Measurements from ENCODE around the gene PMPCA. TPM values are rescaled to one million over a fixed set of nuclear protein-coding genes. Genes with fewer than 3 reads are reported as not detected.

PMPCA gene
- total and polyA plus RNA-seq, 4 donors: 27.0 to 75.6 (median 41.6) TPM

DNA sequence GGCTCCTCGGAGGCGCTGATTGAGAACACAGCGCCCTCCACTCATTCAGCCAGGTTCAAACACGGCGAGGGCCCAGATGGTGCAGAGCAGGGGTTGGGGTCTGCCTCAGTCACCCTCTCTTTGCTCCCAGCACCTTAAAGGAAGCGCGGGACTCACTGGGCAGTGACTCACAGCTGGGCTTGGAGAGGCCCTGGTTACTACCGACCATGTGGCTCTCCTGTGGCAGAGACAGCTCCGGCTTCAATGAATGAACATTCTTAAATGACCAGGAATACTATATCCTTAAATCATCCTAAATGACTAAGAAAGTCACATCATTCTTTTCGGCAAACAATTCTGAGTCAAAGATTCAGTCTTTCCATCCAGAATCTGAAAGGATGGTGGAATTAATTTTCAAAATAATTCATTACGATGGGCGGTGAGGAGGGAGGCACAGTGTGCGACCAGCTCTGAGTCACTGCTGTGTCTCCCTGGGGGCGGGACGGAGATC is 30.8 kb downstream of the PMPCA start:
- Histone ChIP-seq H3K27me3 (ENCODE audit: control insufficient read depth in 4 of 4, insufficient read depth in 4 of 4, low read length in 3 of 4) (no peaks in the 10 kb centered on the region), H3K9ac (ENCODE audit: low read depth in 1 of 2, low read length in 2 of 2) (peak overlapping the region in 1 of 2 donors; percentile 32), H3K36me3 (ENCODE audit: control insufficient read depth in 4 of 4, insufficient read depth in 3 of 4, low read depth in 1 of 4, low read length in 3 of 4) (peaks cover 17 to 46% (median 29%) of the 10 kb centered on the region in 4 donors), H3K4me3 (ENCODE audit: low read depth in 1 of 3, low read length in 3 of 3) (no peak overlapping the region), H3K4me1 (ENCODE audit: control insufficient read depth in 4 of 4, insufficient read depth in 4 of 4, low read length in 3 of 4) (peaks cover 14 to 60% (median 53%) of the 10 kb centered on the region in 4 donors), H3K27ac (ENCODE audit: low read depth in 1 of 2, low read length in 2 of 2) (peak overlapping the region; percentile 79 to 80), H3K9me3 (ENCODE audit: control insufficient read depth in 4 of 4, low read length in 3 of 4) (no peaks in the 10 kb centered on the region)
- no peak for DNase-seq (ENCODE audit: low spot score)
- WGBS: 86% methylated on average over 15 of the region's 15 CpGs
- no peak for TF ChIP-seq NR2F2 (IDR thresholded peaks at IDR 0.05)
- no peak for TF ChIP-seq EGR1 (IDR thresholded peaks at IDR 0.05; ENCODE audit: low read depth in 2 of 2)
- TF ChIP-seq GABPA (IDR thresholded peaks at IDR 0.05 in 1 of 2, conservative IDR thresholded peaks at IDR 0.05 in 1 of 2): no peak
- TF ChIP-seq, protein P1, sequence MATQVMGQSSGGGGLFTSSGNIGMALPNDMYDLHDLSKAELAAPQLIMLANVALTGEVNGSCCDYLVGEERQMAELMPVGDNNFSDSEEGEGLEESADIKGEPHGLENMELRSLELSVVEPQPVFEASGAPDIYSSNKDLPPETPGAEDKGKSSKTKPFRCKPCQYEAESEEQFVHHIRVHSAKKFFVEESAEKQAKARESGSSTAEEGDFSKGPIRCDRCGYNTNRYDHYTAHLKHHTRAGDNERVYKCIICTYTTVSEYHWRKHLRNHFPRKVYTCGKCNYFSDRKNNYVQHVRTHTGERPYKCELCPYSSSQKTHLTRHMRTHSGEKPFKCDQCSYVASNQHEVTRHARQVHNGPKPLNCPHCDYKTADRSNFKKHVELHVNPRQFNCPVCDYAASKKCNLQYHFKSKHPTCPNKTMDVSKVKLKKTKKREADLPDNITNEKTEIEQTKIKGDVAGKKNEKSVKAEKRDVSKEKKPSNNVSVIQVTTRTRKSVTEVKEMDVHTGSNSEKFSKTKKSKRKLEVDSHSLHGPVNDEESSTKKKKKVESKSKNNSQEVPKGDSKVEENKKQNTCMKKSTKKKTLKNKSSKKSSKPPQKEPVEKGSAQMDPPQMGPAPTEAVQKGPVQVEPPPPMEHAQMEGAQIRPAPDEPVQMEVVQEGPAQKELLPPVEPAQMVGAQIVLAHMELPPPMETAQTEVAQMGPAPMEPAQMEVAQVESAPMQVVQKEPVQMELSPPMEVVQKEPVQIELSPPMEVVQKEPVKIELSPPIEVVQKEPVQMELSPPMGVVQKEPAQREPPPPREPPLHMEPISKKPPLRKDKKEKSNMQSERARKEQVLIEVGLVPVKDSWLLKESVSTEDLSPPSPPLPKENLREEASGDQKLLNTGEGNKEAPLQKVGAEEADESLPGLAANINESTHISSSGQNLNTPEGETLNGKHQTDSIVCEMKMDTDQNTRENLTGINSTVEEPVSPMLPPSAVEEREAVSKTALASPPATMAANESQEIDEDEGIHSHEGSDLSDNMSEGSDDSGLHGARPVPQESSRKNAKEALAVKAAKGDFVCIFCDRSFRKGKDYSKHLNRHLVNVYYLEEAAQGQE (IDR thresholded peaks at IDR 0.05): no peak
- TF ChIP-seq YY1 (IDR thresholded peaks at IDR 0.05): no peak
- TF ChIP-seq, protein P2, sequence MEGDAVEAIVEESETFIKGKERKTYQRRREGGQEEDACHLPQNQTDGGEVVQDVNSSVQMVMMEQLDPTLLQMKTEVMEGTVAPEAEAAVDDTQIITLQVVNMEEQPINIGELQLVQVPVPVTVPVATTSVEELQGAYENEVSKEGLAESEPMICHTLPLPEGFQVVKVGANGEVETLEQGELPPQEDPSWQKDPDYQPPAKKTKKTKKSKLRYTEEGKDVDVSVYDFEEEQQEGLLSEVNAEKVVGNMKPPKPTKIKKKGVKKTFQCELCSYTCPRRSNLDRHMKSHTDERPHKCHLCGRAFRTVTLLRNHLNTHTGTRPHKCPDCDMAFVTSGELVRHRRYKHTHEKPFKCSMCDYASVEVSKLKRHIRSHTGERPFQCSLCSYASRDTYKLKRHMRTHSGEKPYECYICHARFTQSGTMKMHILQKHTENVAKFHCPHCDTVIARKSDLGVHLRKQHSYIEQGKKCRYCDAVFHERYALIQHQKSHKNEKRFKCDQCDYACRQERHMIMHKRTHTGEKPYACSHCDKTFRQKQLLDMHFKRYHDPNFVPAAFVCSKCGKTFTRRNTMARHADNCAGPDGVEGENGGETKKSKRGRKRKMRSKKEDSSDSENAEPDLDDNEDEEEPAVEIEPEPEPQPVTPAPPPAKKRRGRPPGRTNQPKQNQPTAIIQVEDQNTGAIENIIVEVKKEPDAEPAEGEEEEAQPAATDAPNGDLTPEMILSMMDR (IDR thresholded peaks at IDR 0.05; ENCODE audit: low read depth, low read length, missing input control): no peak
- no peak for TF ChIP-seq HNF4G (IDR thresholded peaks at IDR 0.05)
- no peak for TF ChIP-seq RXRA (IDR thresholded peaks at IDR 0.05)

DNA sequence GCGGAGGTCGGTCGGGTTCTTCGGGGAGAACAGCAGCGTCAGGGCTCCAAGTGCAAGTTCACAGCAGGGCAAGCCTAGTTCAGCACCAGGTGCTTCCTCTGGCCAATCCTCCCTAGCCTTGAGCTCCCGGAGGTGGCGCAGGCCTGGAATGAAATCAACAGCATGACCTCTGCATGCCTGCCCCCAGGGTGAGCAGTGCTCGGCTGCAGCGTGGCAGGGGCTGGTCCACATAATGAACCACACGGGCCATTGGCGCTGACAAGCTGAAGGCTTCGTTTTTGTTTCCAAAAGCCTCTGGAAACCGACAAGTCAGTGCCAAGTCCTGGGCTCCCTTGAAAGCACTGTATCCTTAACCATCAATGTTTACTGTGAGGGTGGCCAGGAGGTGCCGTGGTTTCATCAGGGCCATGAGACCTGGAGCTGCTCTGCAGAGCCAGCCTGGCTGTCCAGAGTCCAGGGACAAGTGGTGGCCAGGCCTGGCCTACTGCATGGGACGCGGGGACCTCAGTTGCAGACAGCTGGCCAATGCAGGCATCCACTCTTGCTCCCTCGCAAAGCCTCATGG is 31.3 kb downstream of the PMPCA start:
- H3K4me3 ChIP-seq (ENCODE audit: low read depth in 1 of 3, low read length in 3 of 3): no peak overlapping the region
- H3K9me3 ChIP-seq (ENCODE audit: control insufficient read depth in 4 of 4, low read length in 3 of 4): no peaks in the 10 kb centered on the region
- H3K27me3 ChIP-seq (ENCODE audit: control insufficient read depth in 4 of 4, insufficient read depth in 4 of 4, low read length in 3 of 4): no peaks in the 10 kb centered on the region
- WGBS: 39% methylated on average over 17 of the region's 17 CpGs
- H3K9ac ChIP-seq (ENCODE audit: low read depth in 1 of 2, low read length in 2 of 2): peak overlapping the region in 1 of 2 donors; percentile 32
- peak overlapping the region; percentile 79 to 80 for H3K27ac ChIP-seq (ENCODE audit: low read depth in 1 of 2, low read length in 2 of 2)
- DNase-seq (ENCODE audit: low spot score): no peak
- H3K36me3 ChIP-seq (ENCODE audit: control insufficient read depth in 4 of 4, insufficient read depth in 3 of 4, low read depth in 1 of 4, low read length in 3 of 4): peaks cover 20 to 51% (median 33%) of the 10 kb centered on the region in 4 donors
- H3K4me1 ChIP-seq (ENCODE audit: control insufficient read depth in 4 of 4, insufficient read depth in 4 of 4, low read length in 3 of 4): peaks cover 14 to 60% (median 52%) of the 10 kb centered on the region in 4 donors
- TF ChIP-seq, protein P3, sequence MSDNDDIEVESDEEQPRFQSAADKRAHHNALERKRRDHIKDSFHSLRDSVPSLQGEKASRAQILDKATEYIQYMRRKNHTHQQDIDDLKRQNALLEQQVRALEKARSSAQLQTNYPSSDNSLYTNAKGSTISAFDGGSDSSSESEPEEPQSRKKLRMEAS (IDR thresholded peaks at IDR 0.05): no peak
- TF ChIP-seq NR2F2 (IDR thresholded peaks at IDR 0.05) (peak; percentile 11), FOXA1 (IDR thresholded peaks at IDR 0.05) (no peak), JUND (IDR thresholded peaks at IDR 0.05) (peak in 1 of 2 donors; percentile 31), RXRA (IDR thresholded peaks at IDR 0.05) (peak; percentile 83 to 84), YY1 (IDR thresholded peaks at IDR 0.05) (peak; percentile 61), TAF1 (conservative IDR thresholded peaks at IDR 0.05) (no peak), RAD21 (IDR thresholded peaks at IDR 0.05) (peak in 1 of 2 donors; percentile 30), HNF4G (IDR thresholded peaks at IDR 0.05) (peak; percentile 75), HNF4A (conservative IDR thresholded peaks at IDR 0.05) (peak; percentile 87 to 92), SP1 (IDR thresholded peaks at IDR 0.05) (peak; percentile 89), EGR1 (IDR thresholded peaks at IDR 0.05; ENCODE audit: low read depth in 2 of 2) (peak in 1 of 2 donors; percentile 55), FOXA2 (IDR thresholded peaks at IDR 0.05) (peak; percentile 71), GABPA (IDR thresholded peaks at IDR 0.05 in 1 of 2, conservative IDR thresholded peaks at IDR 0.05 in 1 of 2) (peak in 1 of 2 donors; percentile 49)
- TF ChIP-seq, protein P1 (IDR thresholded peaks at IDR 0.05): peak; percentile 45
- TF ChIP-seq, protein P4, sequence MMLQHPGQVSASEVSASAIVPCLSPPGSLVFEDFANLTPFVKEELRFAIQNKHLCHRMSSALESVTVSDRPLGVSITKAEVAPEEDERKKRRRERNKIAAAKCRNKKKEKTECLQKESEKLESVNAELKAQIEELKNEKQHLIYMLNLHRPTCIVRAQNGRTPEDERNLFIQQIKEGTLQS (IDR thresholded peaks at IDR 0.05): no peak
- TF ChIP-seq, protein P5, sequence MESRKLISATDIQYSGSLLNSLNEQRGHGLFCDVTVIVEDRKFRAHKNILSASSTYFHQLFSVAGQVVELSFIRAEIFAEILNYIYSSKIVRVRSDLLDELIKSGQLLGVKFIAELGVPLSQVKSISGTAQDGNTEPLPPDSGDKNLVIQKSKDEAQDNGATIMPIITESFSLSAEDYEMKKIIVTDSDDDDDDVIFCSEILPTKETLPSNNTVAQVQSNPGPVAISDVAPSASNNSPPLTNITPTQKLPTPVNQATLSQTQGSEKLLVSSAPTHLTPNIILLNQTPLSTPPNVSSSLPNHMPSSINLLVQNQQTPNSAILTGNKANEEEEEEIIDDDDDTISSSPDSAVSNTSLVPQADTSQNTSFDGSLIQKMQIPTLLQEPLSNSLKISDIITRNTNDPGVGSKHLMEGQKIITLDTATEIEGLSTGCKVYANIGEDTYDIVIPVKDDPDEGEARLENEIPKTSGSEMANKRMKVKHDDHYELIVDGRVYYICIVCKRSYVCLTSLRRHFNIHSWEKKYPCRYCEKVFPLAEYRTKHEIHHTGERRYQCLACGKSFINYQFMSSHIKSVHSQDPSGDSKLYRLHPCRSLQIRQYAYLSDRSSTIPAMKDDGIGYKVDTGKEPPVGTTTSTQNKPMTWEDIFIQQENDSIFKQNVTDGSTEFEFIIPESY (IDR thresholded peaks at IDR 0.05): peak; percentile 64

Data from liver (tissue), 9 donors.